Esophagus muscularis mucosa (tissue), 4 donors: ENCODE measurements around the gene MARK3. TPM values are rescaled to one million over a fixed set of nuclear protein-coding genes. Genes with fewer than 3 reads are reported as not detected.

Experiments
- DNase-seq: peaks from one replicate; pipeline ENCODE4 v3.0.0-alpha.2; 2017; ENCODE audit errors: extremely low spot score
- H3K27ac ChIP-seq, 4 donors: fragments of 200-600 bp; sonication (generic); replicated peaks in 1 of 4; 1 replicate in 3 of 4; 2 replicates in 1 of 4; pipeline ENCODE4 v1.5.1; 2016 to 2019; ENCODE audit warnings: mild to moderate bottlenecking in 1 of 4
- H3K27me3 ChIP-seq, 4 donors: fragments of 200-600 bp; sonication (generic); one replicate each; pipeline versions ENCODE4 v1.5.1 to v1.6.0; 2016 to 2019
- H3K36me3 ChIP-seq, 4 donors: fragments of 200-600 bp; sonication (generic); one replicate each; pipeline ENCODE4 v1.5.1; 2016 to 2019
- H3K4me1 ChIP-seq, 4 donors: fragments of 200-600 bp; sonication (generic); one replicate each; pipeline ENCODE4 v1.5.1; 2016 to 2019
- H3K4me3 ChIP-seq, 4 donors: fragments of 200-600 bp; sonication (generic); 1 replicate in 2 of 4; 2 replicates in 2 of 4; pipeline ENCODE4 v1.5.1; 2016 to 2019; ENCODE audit warnings: mild to moderate bottlenecking in 4 of 4, moderate library complexity in 1 of 4
- H3K9me3 ChIP-seq, 4 donors: fragments of 200-600 bp; sonication (generic); 1 replicate in 3 of 4; 2 replicates in 1 of 4; pipeline ENCODE4 v1.5.1; 2016 to 2019
- CTCF ChIP-seq, 3 experiments: fragments of 200-600 bp in 2 of 3; fragments of 450-650 bp in 1 of 3; sonication (generic) in 2 of 3; IDR thresholded peaks; one replicate each; pipeline ENCODE4 v1.5.1; 2017 to 2019; ENCODE audit warnings: antibody characterized with exemption in 3 of 3, mild to moderate bottlenecking in 2 of 3, moderate library complexity in 1 of 3
- EP300 ChIP-seq: sonication (generic); formaldehyde crosslinking; IDR thresholded peaks from one replicate; pipeline ENCODE4 v1.6.1; 2017; ENCODE audit warnings: antibody characterized with exemption
- POLR2A ChIP-seq: fragments of 450-650 bp; IDR thresholded peaks from one replicate; pipeline ENCODE4 v1.6.1; 2017; ENCODE audit warnings: antibody characterized with exemption, moderate library complexity, mild to moderate bottlenecking, low read depth
- POLR2AphosphoS5 ChIP-seq, 2 donors: sonication (generic); formaldehyde crosslinking; IDR thresholded peaks; one replicate each; pipeline ENCODE4 v1.6.1; 2017; ENCODE audit warnings: antibody characterized with exemption in 2 of 2
- WGBS: methylation state at CpG from one replicate; pipeline ENCODE4 v1.1.5; 2018; 5-methylcytosine and 5-hydroxymethylcytosine counted together
- intact Hi-C: fragments of 100-400 bp; cut with DNase I; formaldehyde crosslinking; loops from one replicate; pipeline ENCODE4 v1.15.1; 2023
- total RNA-seq, 4 donors: library from RNA; depleted of rRNA; stranded (reverse); fragments of >200 nt; gene quantifications; one replicate each; pipeline versions ENCODE4 v1.1.0 to v1.2.1, GENCODE V29; 2016

Gene MARK3
- total RNA-seq, 4 donors from 2014 or later = 57.4 to 78.1 (median 68.1) TPM

GRCh38 chr14:103501041-103501870 lies 116.0 kb downstream of the MARK3 start:
- Histone ChIP-seq H3K4me3 (no peak overlapping the region), H3K27me3 (no peaks in the 10 kb centered on the region), H3K36me3 (peaks cover 26 to 87% (median 78%) of the 10 kb centered on the region in 4 donors), H3K27ac (peak overlapping the region; percentile 45 to 69 (median 60)), H3K4me1 (peaks cover 8 to 16% (median 11%) of the 10 kb centered on the region in 4 donors), H3K9me3 (no peaks in the 10 kb centered on the region)
- intact Hi-C loops = no loop called here
- TF ChIP-seq POLR2A (no peak), POLR2AphosphoS5 (IDR thresholded peaks at IDR 0.05) (no peak), EP300 (no peak), CTCF (IDR thresholded peaks at IDR 0.05) (no peak)
- 78% methylated on average over 11 of the region's 11 CpGs for WGBS
- no peak for DNase-seq

DNA sequence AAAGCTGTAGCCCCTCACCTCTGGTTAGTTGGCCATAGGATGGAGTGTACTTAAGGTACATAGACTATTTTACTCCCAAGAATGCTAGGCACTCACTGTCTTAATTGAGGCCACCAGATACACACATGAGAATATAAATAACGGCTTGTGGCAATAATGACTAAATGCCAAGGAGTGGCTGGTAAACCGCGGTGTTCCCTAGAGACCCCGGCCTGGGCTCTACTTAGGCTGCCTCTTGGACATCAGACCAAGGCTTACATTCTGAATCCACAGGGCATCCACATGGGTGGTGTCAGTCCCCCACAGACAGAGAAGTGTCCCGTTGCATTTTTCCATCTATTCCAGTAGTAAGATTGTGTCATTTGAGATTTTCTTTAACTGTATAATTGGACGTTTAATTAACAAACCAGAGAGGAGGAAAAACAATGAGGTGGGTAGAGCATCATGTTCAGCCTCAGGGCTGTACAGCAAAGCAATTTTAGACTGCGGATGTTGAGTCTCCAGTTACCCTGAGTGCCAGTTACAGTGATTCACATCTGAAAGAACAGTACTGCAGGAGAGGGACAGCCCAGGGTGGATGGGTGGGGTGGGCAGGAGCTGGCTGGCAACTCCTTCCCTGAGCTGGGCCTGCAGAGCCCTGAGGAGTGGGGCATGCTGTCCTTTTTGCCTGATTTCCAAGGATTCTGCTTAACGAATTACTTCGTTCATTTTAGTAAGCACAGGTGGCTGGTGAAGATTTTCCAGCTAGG lies 116.9 kb downstream of the MARK3 start:
- Histone ChIP-seq H3K4me3 (no peak overlapping the region), H3K9me3 (no peaks in the 10 kb centered on the region), H3K27ac (no peak overlapping the region), H3K4me1 (peaks cover 8 to 16% (median 11%) of the 10 kb centered on the region in 4 donors), H3K27me3 (no peaks in the 10 kb centered on the region), H3K36me3 (peaks cover 26 to 84% (median 75%) of the 10 kb centered on the region in 4 donors)
- intact Hi-C loops = no loop called here
- no peak for TF ChIP-seq POLR2AphosphoS5 (IDR thresholded peaks at IDR 0.05)
- TF ChIP-seq CTCF (IDR thresholded peaks at IDR 0.05) = no peak
- no peak for TF ChIP-seq EP300
- TF ChIP-seq POLR2A = no peak
- 93% methylated on average over 9 of the region's 9 CpGs for WGBS
- no peak for DNase-seq

GRCh38 chr14:103502877-103503276 lies 117.7 kb downstream of the MARK3 start:
- intact Hi-C loops = no loop called here
- TF ChIP-seq POLR2AphosphoS5 (IDR thresholded peaks at IDR 0.05) = no peak
- no peak for TF ChIP-seq CTCF (IDR thresholded peaks at IDR 0.05)
- TF ChIP-seq EP300 = no peak
- TF ChIP-seq POLR2A = no peak
- 94% methylated on average over 18 of the region's 18 CpGs for WGBS
- Histone ChIP-seq H3K4me3 (no peak overlapping the region), H3K36me3 (peaks cover 26 to 92% (median 76%) of the 10 kb centered on the region in 4 donors), H3K4me1 (peaks cover 8 to 16% (median 11%) of the 10 kb centered on the region in 4 donors), H3K27ac (no peak overlapping the region), H3K9me3 (no peaks in the 10 kb centered on the region), H3K27me3 (no peaks in the 10 kb centered on the region)
- DNase-seq = no peak

- TF ChIP-seq POLR2AphosphoS5 (IDR thresholded peaks at IDR 0.05) = no peak
- TF ChIP-seq POLR2A = no peak
- TF ChIP-seq CTCF (IDR thresholded peaks at IDR 0.05) = no peak
- TF ChIP-seq EP300 = no peak
- DNase-seq = no peak
- intact Hi-C loops = no loop called here
- 90% methylated on average over 11 of the region's 12 CpGs for WGBS
- H3K27ac ChIP-seq = no peak overlapping the region
- peaks cover 8 to 16% (median 11%) of the 10 kb centered on the region in 4 donors for H3K4me1 ChIP-seq
- H3K27me3 ChIP-seq = no peaks in the 10 kb centered on the region
- H3K4me3 ChIP-seq = no peak overlapping the region
- peaks cover 26 to 92% (median 79%) of the 10 kb centered on the region in 4 donors for H3K36me3 ChIP-seq
- no peaks in the 10 kb centered on the region for H3K9me3 ChIP-seq
Measured at GRCh38 chr14:103503296-103503695, 118.1 kb downstream of the MARK3 start.
